HG03196 (cell line): ENCODE results near the gene SNAPC3.
A peak's percentile ranks its signal among the peaks of the same experiment; 100 is the strongest.
"Not testable (repeated sequence)": the region's sequence is repeated elsewhere in the genome, so short reads cannot be mapped to it uniquely, and the experiment has no call there.

ENCODE experiments used
- ATAC-seq: cut with Tn5 transposase; IDR thresholded peaks from one replicate; pipeline ENCODE4 v1.9.1; 2021; ENCODE audit not compliant: unreplicated experiment

SNAPC3 gene

DNA sequence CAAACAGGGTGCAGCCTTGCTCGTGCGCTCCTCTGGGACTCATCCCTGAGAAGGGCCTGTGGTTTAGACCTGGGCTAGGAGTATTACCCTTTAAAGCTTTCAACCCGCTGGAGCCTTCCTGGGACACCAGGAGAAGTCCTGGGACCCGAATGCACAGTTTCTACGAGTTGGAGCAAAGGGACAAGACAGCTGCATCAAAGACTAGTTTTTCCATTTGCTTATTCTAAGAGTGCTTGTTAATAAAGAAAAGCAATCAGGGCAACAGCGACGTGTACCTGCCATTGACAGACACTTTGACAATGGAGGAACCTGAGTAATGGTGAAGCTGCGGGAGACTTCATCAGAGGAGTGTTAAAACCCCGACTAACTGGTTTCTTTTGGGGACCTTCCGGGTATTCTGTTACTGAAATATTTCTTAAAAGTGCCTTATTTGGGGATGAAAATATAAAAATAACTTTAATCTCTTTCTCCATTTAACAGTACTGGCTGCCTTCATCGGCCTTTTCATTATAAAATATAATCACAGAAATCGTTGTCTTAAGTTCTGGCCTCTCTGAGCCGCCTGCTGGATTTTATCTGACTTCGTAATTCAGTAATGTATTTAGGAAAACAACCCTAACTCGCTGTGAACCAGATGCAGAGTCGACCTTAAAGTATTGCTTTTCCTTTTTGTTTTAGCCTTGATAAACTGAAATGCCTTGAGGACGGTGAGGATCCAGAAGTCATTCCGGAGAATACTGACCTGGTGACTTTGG, 732 bp downstream of the SNAPC3 start:
- ATAC-seq = no peak

DNA sequence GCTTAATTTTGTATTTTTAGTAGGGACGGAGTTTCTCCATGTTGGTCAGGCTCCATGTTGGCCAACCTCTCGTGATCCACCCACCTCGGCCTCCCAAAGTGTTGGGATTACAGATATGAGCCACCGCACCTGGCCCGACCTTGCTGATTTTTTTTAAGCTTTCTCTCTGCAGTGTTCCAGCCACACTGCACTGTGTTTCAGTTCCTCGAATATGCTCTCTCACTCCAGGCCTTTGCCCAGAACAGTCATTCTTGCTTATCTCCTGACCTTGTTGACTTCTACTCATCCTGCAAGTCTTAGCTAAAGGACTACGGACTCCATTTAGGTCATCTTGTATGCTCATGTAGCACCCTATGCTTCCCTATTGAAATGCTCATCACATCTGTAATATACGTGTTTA, 3.3 kb downstream of the SNAPC3 start:
- ATAC-seq = peak; percentile 36

GRCh38 chr9:15427702-15428101, 5.0 kb downstream of the SNAPC3 start:
- not testable (repeated sequence) for ATAC-seq

- ATAC-seq = no peak
These were observed 8.5 kb downstream of the SNAPC3 start for GRCh38 chr9:15430920-15431844.

DNA sequence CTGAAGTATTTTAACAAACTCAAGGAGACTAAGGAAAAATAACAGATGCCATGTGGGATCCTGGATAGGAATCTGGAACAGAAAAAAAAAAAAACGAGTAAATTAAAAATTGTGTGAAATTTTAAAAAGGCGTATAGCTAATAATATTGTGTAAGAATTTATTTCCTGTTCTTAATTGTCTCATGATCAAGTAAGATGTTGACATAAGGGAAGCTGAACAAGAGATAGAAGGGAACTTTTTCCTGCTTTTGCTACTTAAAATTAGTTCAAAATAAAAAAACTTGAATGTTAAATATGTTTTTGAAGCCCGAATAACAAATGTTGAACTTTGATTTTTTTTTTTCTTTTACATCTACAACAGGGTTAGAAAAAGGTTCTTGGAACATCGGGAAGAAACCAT, 10.5 kb downstream of the SNAPC3 start:
- ATAC-seq = no peak

DNA sequence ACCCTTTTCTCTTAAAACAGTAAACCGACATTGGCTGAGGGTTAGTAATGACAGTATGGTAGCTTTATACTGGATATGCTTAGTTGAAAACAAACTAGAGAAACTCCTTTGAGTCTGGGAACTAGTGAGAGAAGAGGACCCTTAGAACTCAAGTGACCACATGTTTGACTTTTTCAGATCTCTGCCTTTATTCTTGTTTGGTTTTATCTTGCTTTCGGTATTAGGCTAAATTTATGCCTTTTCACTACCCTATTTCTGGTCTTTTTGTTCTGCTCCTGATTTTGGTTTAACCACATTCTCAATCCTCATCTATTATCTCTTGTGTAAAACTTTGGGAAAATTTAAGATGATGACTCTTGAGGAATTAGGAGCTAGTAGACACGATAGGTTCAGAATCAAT, 11.0 kb downstream of the SNAPC3 start:
- ATAC-seq = no peak

DNA sequence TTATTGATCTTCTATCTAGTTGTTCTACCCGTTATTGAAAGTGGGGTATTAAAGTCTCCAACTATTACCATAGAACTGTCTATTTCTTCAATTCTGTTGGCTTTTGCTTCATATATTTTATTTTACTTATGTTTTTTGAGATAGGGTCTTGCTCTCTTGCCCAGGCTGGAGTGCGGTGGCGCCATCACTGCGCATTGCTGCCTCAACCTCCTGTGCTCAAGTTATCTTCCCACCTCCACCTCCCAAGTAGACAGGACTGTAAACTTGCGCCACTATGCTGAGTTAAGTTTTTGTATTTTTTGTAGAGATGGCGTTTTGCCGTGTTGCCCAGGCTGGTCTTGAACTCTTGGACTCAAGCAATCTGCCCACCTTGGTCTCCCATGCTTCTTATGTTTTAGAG, 16.2 kb downstream of the SNAPC3 start:
- ATAC-seq = no peak

DNA sequence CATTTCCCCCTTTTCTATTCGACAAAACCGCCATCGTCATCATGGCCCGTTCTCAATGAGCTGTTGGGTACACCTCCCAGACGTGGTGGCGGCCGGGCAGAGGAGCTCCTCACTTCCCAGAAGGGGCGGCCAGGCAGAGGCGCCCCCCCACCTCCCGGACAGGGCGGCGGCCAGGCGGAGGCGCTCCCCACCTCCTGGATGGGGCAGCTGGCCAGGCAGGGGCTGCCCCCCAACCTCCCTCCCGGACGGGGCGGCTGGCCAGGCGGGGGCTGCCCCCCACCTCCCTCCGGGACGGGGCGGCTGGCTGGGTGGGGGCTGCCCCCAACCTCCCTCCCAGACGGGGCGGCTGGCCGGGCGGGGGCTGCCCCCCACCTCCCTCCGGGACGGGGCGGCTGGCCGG, 19.2 kb downstream of the SNAPC3 start:
- ATAC-seq = not testable (repeated sequence)

- ATAC-seq = not testable (repeated sequence)
These were observed 19.6 kb downstream of the SNAPC3 start for GRCh38 chr9:15442264-15442663.

DNA sequence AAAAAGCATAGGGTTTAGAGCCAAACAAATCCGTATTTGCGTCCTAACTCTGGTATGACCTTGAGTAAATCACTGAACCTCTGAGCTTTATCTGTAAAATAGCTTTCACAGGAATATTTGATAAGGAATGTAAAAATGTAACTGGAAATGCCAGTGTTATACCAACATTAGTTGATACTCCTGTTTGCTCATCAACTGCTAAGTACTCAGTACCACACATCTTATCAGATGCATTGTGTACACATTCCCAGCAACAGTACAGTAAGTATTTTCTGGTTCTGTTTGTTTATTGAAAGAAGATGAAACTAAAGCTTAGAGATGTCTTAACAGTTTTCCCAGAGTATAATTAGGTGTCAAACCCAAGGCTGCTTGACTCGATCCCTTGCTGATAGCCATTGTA, 21.5 kb downstream of the SNAPC3 start:
- no peak for ATAC-seq

- ATAC-seq = no peak
These were observed 31.3 kb downstream of the SNAPC3 start for GRCh38 chr9:15453956-15454355.

GRCh38 chr9:15461056-15461455, 38.4 kb downstream of the SNAPC3 start:
- ATAC-seq = no peak

GRCh38 chr9:15461601-15462000, 38.9 kb downstream of the SNAPC3 start:
- ATAC-seq = no peak

DNA sequence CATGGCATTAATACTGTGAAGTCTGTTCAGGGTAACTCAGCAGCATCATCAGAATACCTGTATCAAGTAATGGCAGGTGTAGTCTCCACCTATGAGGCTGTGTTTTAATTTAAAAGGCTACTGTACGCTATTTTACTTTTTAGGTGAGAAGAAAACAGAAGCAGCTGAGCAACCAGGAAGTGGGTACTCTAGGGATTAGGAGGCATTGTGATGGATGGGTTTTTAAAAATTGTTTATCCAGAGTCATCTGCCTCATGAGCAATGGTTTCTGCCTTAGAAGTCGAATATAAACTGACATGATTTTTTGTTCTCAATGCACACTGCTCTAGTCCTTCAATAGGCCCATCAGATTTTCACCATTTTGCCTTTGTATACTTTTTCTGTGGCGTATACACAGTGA, 45.5 kb downstream of the SNAPC3 start:
- no peak for ATAC-seq

DNA sequence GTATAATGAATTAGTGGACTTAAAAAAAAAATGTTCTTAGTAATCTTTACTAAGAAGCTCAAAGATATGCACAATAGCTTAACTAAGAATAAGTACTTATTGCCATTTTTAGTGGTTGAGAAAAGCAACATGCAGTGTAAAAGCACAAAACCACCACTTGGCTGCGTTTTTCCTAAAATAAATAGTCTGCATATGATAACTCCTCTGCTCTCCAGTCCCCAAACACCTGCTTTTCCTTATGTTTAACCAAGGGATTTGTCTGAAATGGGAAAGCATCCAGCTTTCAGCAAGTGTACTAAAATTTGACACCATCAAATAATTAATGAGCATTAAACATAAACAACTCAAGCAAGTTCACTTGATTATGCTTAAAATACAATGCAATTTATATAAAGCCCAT, 46.7 kb downstream of the SNAPC3 start:
- no peak for ATAC-seq

DNA sequence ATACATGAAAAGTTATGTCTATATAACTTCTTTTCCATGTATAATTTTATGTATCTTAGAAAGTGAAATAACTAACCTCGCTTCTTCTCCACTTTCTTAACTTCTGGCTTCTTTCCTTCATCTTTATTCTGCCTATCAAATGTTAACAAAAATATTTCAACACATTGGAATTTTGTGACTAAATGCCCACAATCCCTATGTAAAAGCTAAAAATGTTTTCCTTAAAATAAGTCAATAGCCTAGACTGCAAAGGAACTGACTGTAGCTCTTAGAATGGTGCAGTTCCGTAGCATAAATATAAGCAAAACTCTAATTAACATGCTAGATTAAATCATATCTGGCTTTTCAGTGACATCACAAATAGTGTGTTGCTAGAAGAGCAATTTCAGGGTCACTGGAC, 47.2 kb downstream of the SNAPC3 start:
- ATAC-seq = no peak

DNA sequence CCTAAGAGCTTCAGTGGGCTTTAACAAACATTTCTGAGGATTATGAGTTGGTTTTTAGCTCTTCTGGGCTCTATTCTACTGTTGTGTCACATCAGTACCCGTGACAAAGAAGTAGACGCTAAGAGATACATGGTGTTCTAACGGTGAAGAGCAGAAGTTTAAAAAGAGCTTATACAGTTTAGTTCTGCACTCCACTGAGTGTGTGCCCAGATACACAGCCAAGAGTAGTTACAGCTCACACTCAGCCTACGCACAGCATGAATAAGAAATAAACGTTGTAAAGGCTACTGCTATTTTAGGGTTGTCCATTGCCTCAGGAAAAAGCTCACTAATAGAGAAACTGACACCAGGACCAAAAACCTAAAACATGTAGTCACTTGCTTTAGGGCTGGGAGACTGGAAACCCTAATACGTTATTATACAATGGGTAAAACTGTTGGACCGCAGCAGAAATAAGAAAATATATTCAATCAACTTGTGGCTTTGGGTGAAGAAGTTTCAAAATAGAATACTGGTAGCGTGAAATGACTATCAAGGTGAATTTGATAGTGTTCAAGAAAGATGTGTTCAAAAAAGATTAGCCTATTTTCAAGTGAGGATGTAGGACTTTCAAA, 53.4 kb downstream of the SNAPC3 start:
- ATAC-seq = no peak

GRCh38 chr9:15480028-15480427, 57.4 kb downstream of the SNAPC3 start:
- no peak for ATAC-seq

DNA sequence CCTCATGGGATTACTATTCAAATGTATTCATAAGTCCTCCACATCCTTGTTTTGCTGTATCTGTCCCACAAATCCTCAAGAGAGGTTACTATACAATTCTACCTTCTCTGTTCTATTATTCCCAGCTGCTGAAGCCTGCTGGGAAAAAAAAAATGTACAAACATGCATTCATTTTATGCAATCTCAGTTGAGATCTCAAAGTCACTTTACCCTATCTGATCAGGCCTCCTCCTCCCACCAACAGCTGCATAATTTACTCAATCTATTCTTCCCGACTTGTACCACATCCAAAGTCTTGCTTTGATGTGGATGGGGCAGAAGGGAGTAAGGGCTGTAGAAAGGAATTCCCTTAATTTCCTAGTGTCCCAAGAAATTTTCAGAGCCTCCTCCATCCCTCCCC, 59.5 kb downstream of the SNAPC3 start:
- no peak for ATAC-seq

DNA sequence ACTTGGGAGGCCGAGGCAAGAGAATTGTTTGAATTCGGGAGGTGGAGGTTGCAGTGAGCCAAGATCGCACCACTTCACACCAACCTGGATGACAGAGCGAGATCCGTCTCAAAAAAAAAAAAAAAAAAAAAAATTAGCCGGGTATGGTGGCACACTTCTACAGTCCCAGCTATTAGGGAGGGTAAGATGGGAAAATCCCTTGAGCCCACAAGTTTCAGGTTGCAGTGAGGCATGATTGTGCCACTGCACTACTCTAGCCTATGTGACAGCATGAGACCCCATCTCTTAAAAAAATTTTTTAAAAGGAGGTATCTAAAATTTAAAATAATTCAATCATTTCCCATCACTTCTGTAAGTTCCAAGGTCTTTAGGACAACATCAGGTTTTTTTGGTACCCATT, 62.1 kb downstream of the SNAPC3 start:
- no peak for ATAC-seq

DNA sequence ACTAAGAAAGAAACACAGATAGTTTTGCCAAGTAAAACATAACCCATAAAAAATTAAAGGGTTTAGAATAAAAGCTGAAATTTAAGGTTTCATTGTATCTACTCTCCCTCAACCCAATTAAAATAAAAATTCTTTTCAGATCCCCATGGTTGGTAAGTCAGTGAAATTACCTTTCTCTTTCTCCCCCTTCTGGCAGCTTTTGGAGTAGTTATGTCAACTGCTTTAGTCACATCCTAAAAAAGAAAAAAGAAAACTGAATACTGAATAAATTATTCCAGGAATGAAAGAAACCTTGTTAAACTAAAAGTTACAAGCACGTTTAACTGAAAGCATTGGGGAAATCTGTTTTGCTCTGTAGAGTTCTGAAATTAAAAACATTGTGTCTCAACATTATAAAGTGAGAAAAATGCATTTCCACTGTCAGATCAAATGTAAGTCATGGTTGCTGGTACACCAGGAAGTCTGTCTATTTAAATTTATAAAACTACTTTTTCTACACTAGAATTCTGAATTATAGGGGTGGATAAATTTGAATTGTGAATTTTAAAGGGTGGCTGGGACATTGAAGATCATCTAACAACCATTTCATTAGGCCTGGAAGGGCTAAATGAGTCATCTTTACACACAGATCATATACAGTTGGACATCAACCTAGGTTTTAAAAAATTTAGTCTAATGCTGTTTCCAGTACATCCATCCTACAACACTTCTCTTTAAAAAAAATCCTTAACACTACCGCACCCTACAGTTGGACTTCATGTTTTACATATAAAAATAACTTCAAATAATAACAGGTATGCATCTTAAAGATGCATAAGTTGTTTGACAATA, 63.4 kb downstream of the SNAPC3 start:
- no peak for ATAC-seq
